Liver (tissue), 3 donors: ENCODE results near the gene CFHR3.
"Not testable (repeated sequence)": the region's sequence is repeated elsewhere in the genome, so short reads cannot be mapped to it uniquely, and the experiment has no call there.

Experiments used
- CTCF ChIP-seq: fragments of 150-350 bp; IDR thresholded peaks from 2 replicates; pipeline ENCODE4 v1.5.1; 2017; ENCODE audit warnings: improper control_type of control experiment, low read depth, low read length; ENCODE audit not compliant: missing input control
- EGR1 ChIP-seq, 2 donors: IDR thresholded peaks; 2 replicates each; pipeline ENCODE4 v1.6.1; 2016 to 2018; ENCODE audit warnings: antibody characterized with exemption in 2 of 2, low read depth in 2 of 2
- FOXA1 ChIP-seq: IDR thresholded peaks from 2 replicates; pipeline ENCODE4 v1.6.1; 2016; ENCODE audit warnings: antibody characterized with exemption
- GABPA ChIP-seq, 2 donors: IDR thresholded peaks in 1 of 2; conservative IDR thresholded peaks in 1 of 2; 2 replicates each; pipeline ENCODE4 v1.6.1; 2016; ENCODE audit warnings: antibody characterized with exemption in 2 of 2, mild to moderate bottlenecking in 1 of 2, moderate library complexity in 1 of 2
- JUND ChIP-seq, 2 donors: IDR thresholded peaks; 2 replicates each; pipeline ENCODE4 v1.6.1; 2016; ENCODE audit warnings: antibody characterized with exemption in 2 of 2
- YY1 ChIP-seq: IDR thresholded peaks from 2 replicates; pipeline ENCODE4 v1.6.1; 2016; ENCODE audit warnings: antibody characterized with exemption, mild to moderate bottlenecking
- TF ChIP-seq, protein P1 (sequence below): IDR thresholded peaks from 2 replicates; pipeline ENCODE4 v1.6.1; 2016; ENCODE audit warnings: antibody characterized with exemption, mild to moderate bottlenecking
- TF ChIP-seq, protein P2 (sequence below): IDR thresholded peaks from 2 replicates; pipeline ENCODE4 v1.6.1; 2016; ENCODE audit warnings: antibody characterized with exemption
- donor health status: healthy.
- donor health status: healthy.

- not testable (repeated sequence) for TF ChIP-seq CTCF; EGR1 (IDR thresholded peaks at IDR 0.05; ENCODE audit: low read depth in 2 of 2); GABPA (IDR thresholded peaks at IDR 0.05 in 1 of 2, conservative IDR thresholded peaks at IDR 0.05 in 1 of 2); FOXA1; YY1; JUND (IDR thresholded peaks at IDR 0.05)
- TF ChIP-seq, protein P1, sequence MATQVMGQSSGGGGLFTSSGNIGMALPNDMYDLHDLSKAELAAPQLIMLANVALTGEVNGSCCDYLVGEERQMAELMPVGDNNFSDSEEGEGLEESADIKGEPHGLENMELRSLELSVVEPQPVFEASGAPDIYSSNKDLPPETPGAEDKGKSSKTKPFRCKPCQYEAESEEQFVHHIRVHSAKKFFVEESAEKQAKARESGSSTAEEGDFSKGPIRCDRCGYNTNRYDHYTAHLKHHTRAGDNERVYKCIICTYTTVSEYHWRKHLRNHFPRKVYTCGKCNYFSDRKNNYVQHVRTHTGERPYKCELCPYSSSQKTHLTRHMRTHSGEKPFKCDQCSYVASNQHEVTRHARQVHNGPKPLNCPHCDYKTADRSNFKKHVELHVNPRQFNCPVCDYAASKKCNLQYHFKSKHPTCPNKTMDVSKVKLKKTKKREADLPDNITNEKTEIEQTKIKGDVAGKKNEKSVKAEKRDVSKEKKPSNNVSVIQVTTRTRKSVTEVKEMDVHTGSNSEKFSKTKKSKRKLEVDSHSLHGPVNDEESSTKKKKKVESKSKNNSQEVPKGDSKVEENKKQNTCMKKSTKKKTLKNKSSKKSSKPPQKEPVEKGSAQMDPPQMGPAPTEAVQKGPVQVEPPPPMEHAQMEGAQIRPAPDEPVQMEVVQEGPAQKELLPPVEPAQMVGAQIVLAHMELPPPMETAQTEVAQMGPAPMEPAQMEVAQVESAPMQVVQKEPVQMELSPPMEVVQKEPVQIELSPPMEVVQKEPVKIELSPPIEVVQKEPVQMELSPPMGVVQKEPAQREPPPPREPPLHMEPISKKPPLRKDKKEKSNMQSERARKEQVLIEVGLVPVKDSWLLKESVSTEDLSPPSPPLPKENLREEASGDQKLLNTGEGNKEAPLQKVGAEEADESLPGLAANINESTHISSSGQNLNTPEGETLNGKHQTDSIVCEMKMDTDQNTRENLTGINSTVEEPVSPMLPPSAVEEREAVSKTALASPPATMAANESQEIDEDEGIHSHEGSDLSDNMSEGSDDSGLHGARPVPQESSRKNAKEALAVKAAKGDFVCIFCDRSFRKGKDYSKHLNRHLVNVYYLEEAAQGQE: not testable (repeated sequence)
- TF ChIP-seq, protein P2, sequence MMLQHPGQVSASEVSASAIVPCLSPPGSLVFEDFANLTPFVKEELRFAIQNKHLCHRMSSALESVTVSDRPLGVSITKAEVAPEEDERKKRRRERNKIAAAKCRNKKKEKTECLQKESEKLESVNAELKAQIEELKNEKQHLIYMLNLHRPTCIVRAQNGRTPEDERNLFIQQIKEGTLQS: not testable (repeated sequence)
Observed at GRCh38 chr1:196769823-196770222, 4.8 kb upstream of the CFHR3 start.
